HepG2 (cell line): ENCODE measurements around the gene DEFB121. TPM values are rescaled to one million over a fixed set of nuclear protein-coding genes. Genes with fewer than 3 reads are reported as not detected.

Experiments
- CREBL2 ChIP-seq: sonication (generic); formaldehyde crosslinking; IDR thresholded peaks from 2 replicates; pipeline ENCODE4 v1.8.1; 2023; ENCODE audit warnings: missing genetic modification reagents, mild to moderate bottlenecking, borderline replicate concordance
- FOXO1 ChIP-seq: sonication (generic); formaldehyde crosslinking; IDR thresholded peaks from 2 replicates; pipeline ENCODE4 v1.4.0; 2020; ENCODE audit warnings: missing genetic modification reagents
- GATA4 ChIP-seq: sonication (generic); IDR thresholded peaks from 2 replicates; pipeline ENCODE4 v1.6.1; 2016; ENCODE audit warnings: antibody characterized with exemption, low read depth, borderline replicate concordance
- GPN1 ChIP-seq: sonication (generic); formaldehyde crosslinking; IDR thresholded peaks from 2 replicates; pipeline ENCODE4 v1.5.1; 2020; ENCODE audit warnings: missing genetic modification reagents, borderline replicate concordance
- HMGA1 ChIP-seq: sonication (generic); formaldehyde crosslinking; conservative IDR thresholded peaks from 2 replicates; pipeline ENCODE4 v1.4.0; 2020; ENCODE audit warnings: missing genetic modification reagents
- HMGXB3 ChIP-seq: sonication (generic); formaldehyde crosslinking; IDR thresholded peaks from 2 replicates; pipeline ENCODE4 v1.4.0; 2020; ENCODE audit warnings: missing genetic modification reagents, borderline replicate concordance
- JDP2 ChIP-seq: sonication (generic); formaldehyde crosslinking; IDR thresholded peaks from 2 replicates; pipeline ENCODE4 v1.8.1; 2022; ENCODE audit warnings: missing genetic modification reagents, borderline replicate concordance
- KDM1A ChIP-seq: IDR thresholded peaks from 2 replicates; pipeline ENCODE4 v1.6.1; 2016; ENCODE audit warnings: missing compliant biosample characterization
- LRRFIP1 ChIP-seq: sonication (generic); formaldehyde crosslinking; conservative IDR thresholded peaks from 2 replicates; pipeline ENCODE4 v1.4.0; 2020; ENCODE audit warnings: missing genetic modification reagents
- NR2C2 ChIP-seq: sonication (generic); formaldehyde crosslinking; IDR thresholded peaks from 2 replicates; pipeline ENCODE4 v1.4.0; 2020; ENCODE audit warnings: missing genetic modification reagents, mild to moderate bottlenecking, moderate library complexity, borderline replicate concordance
- NR2F6 ChIP-seq, 2 experiments: IDR thresholded peaks; 2 replicates each; pipeline ENCODE4 v1.6.1; 2016; ENCODE audit warnings: antibody characterized with exemption in 1 of 2, mild to moderate bottlenecking in 1 of 2
- PCBP2 ChIP-seq: fragments of 200-400 bp; formaldehyde crosslinking; optimal IDR thresholded peaks from 2 replicates; pipeline ENCODE3; 2018; ENCODE audit warnings: low read length, low read depth; ENCODE audit not compliant: poor library complexity, severe bottlenecking
- POLR2G ChIP-seq: fragments of 200-400 bp; formaldehyde crosslinking; IDR thresholded peaks from 2 replicates; pipeline ENCODE4 v1.6.1; 2018; ENCODE audit warnings: mild to moderate bottlenecking, low read depth, low read length, moderate library complexity
- SRSF1 ChIP-seq: fragments of 200-400 bp; formaldehyde crosslinking; optimal IDR thresholded peaks from 2 replicates; pipeline ENCODE3; 2017; ENCODE audit warnings: mild to moderate bottlenecking, low read depth, low read length, moderate library complexity
- TEAD3 ChIP-seq: optimal IDR thresholded peaks from 2 replicates; pipeline ENCODE3; 2016; ENCODE audit warnings: borderline replicate concordance
- XRCC5 ChIP-seq: fragments of 200-400 bp; formaldehyde crosslinking; optimal IDR thresholded peaks from 2 replicates; pipeline ENCODE3; 2017; ENCODE audit warnings: mild to moderate bottlenecking, low read length
- ZBTB7B ChIP-seq: sonication (generic); formaldehyde crosslinking; IDR thresholded peaks from 2 replicates; pipeline ENCODE4 v1.4.0; 2020; ENCODE audit warnings: missing genetic modification reagents
- ZKSCAN8 ChIP-seq: IDR thresholded peaks from 2 replicates; pipeline ENCODE4 v1.6.1; 2016; ENCODE audit warnings: borderline replicate concordance, missing genetic modification reagents, missing compliant biosample characterization
- ZNF143 ChIP-seq: sonication (generic); formaldehyde crosslinking; IDR thresholded peaks from 2 replicates; pipeline ENCODE4 v1.4.0; 2020; ENCODE audit warnings: missing genetic modification reagents
- ZNF891 ChIP-seq: sonication (generic); formaldehyde crosslinking; IDR thresholded peaks from 2 replicates; pipeline ENCODE4 v1.5.0; 2020; ENCODE audit warnings: mild to moderate bottlenecking, missing genetic modification reagents
- polyA plus RNA-seq, 8 experiments: library from polyadenylated mRNA; depleted of rRNA in 3 of 8; stranded (reverse) in 7 of 8; unstranded in 1 of 8; fragments of >200 nt; fragmentation: Illumina TruSeq in 4 of 8; extraction: Trizol in 4 of 8; gene quantifications; 2 replicates each; pipeline versions ENCODE4 v1.2.1 to v1.2.3, GENCODE V29; 2011 to 2016; ENCODE audit warnings: low read depth in 4 of 8, missing spikeins in 1 of 8, mixed read lengths in 1 of 8; ENCODE audit not compliant: insufficient read depth in 1 of 8
- total RNA-seq, 5 experiments: library from RNA; depleted of rRNA; stranded (reverse); fragments of >200 nt; fragmentation: Illumina TruSeq; extraction: Trizol; gene quantifications; 2 replicates each; pipeline ENCODE4 v1.2.3, GENCODE V29; 2016; ENCODE audit warnings: low read depth in 1 of 5
- TF ChIP-seq, protein P1 (sequence below): sonication (generic); formaldehyde crosslinking; conservative IDR thresholded peaks from 2 replicates; pipeline ENCODE4 v1.5.0; 2020; ENCODE audit warnings: missing genetic modification reagents

DEFB121 gene
- total and polyA plus RNA-seq, 2 of the 13 experiments (the other 11 are each of a cell fraction or from before 2014, with no cell fraction given): not detected

GRCh38 chr20:31449511-31450414 is 43.7 kb upstream of the DEFB121 start (continued):
- no peak for TF ChIP-seq HMGXB3 (CRISPR knock-in tag)
- no peak for TF ChIP-seq ZNF891 (CRISPR knock-in tag)
- TF ChIP-seq NR2C2 (CRISPR knock-in tag): no peak
- no peak for TF ChIP-seq CREBL2 (CRISPR knock-in tag)
- TF ChIP-seq ZKSCAN8 (CRISPR knock-in tag): no peak
- TF ChIP-seq, protein P1, sequence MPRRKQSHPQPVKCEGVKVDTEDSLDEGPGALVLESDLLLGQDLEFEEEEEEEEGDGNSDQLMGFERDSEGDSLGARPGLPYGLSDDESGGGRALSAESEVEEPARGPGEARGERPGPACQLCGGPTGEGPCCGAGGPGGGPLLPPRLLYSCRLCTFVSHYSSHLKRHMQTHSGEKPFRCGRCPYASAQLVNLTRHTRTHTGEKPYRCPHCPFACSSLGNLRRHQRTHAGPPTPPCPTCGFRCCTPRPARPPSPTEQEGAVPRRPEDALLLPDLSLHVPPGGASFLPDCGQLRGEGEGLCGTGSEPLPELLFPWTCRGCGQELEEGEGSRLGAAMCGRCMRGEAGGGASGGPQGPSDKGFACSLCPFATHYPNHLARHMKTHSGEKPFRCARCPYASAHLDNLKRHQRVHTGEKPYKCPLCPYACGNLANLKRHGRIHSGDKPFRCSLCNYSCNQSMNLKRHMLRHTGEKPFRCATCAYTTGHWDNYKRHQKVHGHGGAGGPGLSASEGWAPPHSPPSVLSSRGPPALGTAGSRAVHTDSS (CRISPR knock-in tag): no peak
- no peak for TF ChIP-seq GATA4
- no peak for TF ChIP-seq SRSF1
- TF ChIP-seq TEAD3: no peak
- TF ChIP-seq ZNF143 (CRISPR knock-in tag): no peak
- no peak for TF ChIP-seq KDM1A (CRISPR knock-in tag)
- no peak for TF ChIP-seq JDP2 (CRISPR knock-in tag)
- no peak for TF ChIP-seq FOXO1
- no peak for TF ChIP-seq GPN1 (CRISPR knock-in tag)
- TF ChIP-seq NR2F6 (IDR thresholded peaks at IDR 0.05): peak; percentile 8; the same call in 1 of the 2 replicates
- no peak for TF ChIP-seq NR2F6 (CRISPR knock-in tag; IDR thresholded peaks at IDR 0.05)
- 0 out of 2 replicates have a peak, but pooled peaks have one; percentile 31 for TF ChIP-seq ZBTB7B
- TF ChIP-seq LRRFIP1: no peak
- TF ChIP-seq XRCC5: peak; percentile 29
- TF ChIP-seq HMGA1 (CRISPR knock-in tag): no peak
- no peak for TF ChIP-seq PCBP2
- TF ChIP-seq POLR2G: peak; percentile 54
